SK-N-SH treated with all-trans-retinoic acid at 6 μM for 48 hours (cell line): ENCODE measurements around the gene HS3ST4.

Experiments used
- ATAC-seq: fragments of 200-7000 bp; cut with Tn5 transposase; 3 replicates; pipeline ENCODE4 v1.9.1; 2020; ENCODE audit warnings: mild to moderate bottlenecking, moderate library complexity
- GLIS3 ChIP-seq: fragments of 250-450 bp; sonication (Bioruptor Pico); IDR thresholded peaks from 2 replicates; pipeline ENCODE4 v1.5.0; 2020; ENCODE audit warnings: mild to moderate bottlenecking, moderate library complexity
- ISL1 ChIP-seq: fragments of 250-450 bp; sonication (Bioruptor Pico); IDR thresholded peaks from 2 replicates; pipeline ENCODE4 v2.1.2; 2022; ENCODE audit warnings: mild to moderate bottlenecking, moderate library complexity
- OSR1 ChIP-seq: fragments of 250-450 bp; sonication (Bioruptor Pico); IDR thresholded peaks from 2 replicates; pipeline ENCODE4 v1.8.0; 2022; ENCODE audit warnings: moderate library complexity, mild to moderate bottlenecking, inconsistent platforms
- PATZ1 ChIP-seq: fragments of 250-450 bp; sonication (Bioruptor Pico); IDR thresholded peaks from 2 replicates; pipeline ENCODE4 v1.8.0; 2020; ENCODE audit warnings: mild to moderate bottlenecking, moderate library complexity, borderline replicate concordance
- POU6F1 ChIP-seq: fragments of 250-450 bp; sonication (Bioruptor Pico); IDR thresholded peaks from 2 replicates; pipeline ENCODE4 v1.8.0; 2021; ENCODE audit warnings: low read depth, mild to moderate bottlenecking, moderate library complexity, borderline replicate concordance
- PPARA ChIP-seq: fragments of 250-450 bp; sonication (Bioruptor Pico); IDR thresholded peaks from 2 replicates; pipeline ENCODE4 v1.5.0; 2020; ENCODE audit warnings: mild to moderate bottlenecking, borderline replicate concordance
- RARB ChIP-seq: fragments of 250-450 bp; sonication (Bioruptor Pico); IDR thresholded peaks from 2 replicates; pipeline ENCODE4 v1.8.0; 2021; ENCODE audit warnings: mild to moderate bottlenecking, moderate library complexity
- SNAI2 ChIP-seq: fragments of 250-450 bp; sonication (Bioruptor Pico); IDR thresholded peaks from 2 replicates; pipeline ENCODE4 v1.5.0; 2020; ENCODE audit warnings: mild to moderate bottlenecking, moderate library complexity
- TCF4 ChIP-seq: fragments of 250-450 bp; sonication (Bioruptor Pico); IDR thresholded peaks from 2 replicates; pipeline ENCODE4 v1.8.0; 2021; ENCODE audit warnings: mild to moderate bottlenecking, moderate library complexity, borderline replicate concordance
- TOX ChIP-seq: fragments of 250-450 bp; sonication (Bioruptor Pico); IDR thresholded peaks from 2 replicates; pipeline ENCODE4 v1.8.0; 2021; ENCODE audit warnings: mild to moderate bottlenecking, moderate library complexity, borderline replicate concordance
- ZC3H10 ChIP-seq: fragments of 250-450 bp; sonication (Bioruptor Pico); IDR thresholded peaks from 2 replicates; pipeline ENCODE4 v1.5.1; 2021; ENCODE audit warnings: mild to moderate bottlenecking, moderate library complexity
- ZFP3 ChIP-seq: fragments of 250-450 bp; sonication (Bioruptor Pico); IDR thresholded peaks from 2 replicates; pipeline ENCODE4 v1.5.0; 2020; ENCODE audit warnings: mild to moderate bottlenecking, moderate library complexity
- ZFP30 ChIP-seq: fragments of 450-650 bp; formaldehyde crosslinking; IDR thresholded peaks from 2 replicates; pipeline ENCODE4 v1.5.0; 2022; ENCODE audit warnings: mild to moderate bottlenecking, moderate library complexity
- ZNF565 ChIP-seq: fragments of 450-650 bp; formaldehyde crosslinking; conservative IDR thresholded peaks from 2 replicates; pipeline ENCODE4 v1.5.0; 2020; ENCODE audit warnings: low read depth, mild to moderate bottlenecking, moderate library complexity
- ZNF70 ChIP-seq: fragments of 450-650 bp; formaldehyde crosslinking; IDR thresholded peaks from 2 replicates; pipeline ENCODE4 v1.5.0; 2020; ENCODE audit warnings: mild to moderate bottlenecking, moderate library complexity
- ZNF8 ChIP-seq: fragments of 450-650 bp; formaldehyde crosslinking; IDR thresholded peaks from 2 replicates; pipeline ENCODE4 v1.5.0; 2020; ENCODE audit warnings: mild to moderate bottlenecking, moderate library complexity
- TF ChIP-seq, protein P1 (sequence below): fragments of 250-450 bp; sonication (Bioruptor Pico); IDR thresholded peaks from 2 replicates; pipeline ENCODE4 v1.5.1; 2021; ENCODE audit warnings: mild to moderate bottlenecking, moderate library complexity
- TF ChIP-seq, protein P2 (sequence below): fragments of 250-450 bp; sonication (Bioruptor Pico); IDR thresholded peaks from 2 replicates; pipeline ENCODE4 v1.5.1; 2020; ENCODE audit warnings: low read depth, mild to moderate bottlenecking, moderate library complexity
- TF ChIP-seq, protein P3 (sequence below): fragments of 250-450 bp; sonication (Bioruptor Pico); IDR thresholded peaks from 2 replicates; pipeline ENCODE4 v1.5.0; 2020; ENCODE audit warnings: mild to moderate bottlenecking, moderate library complexity

The HS3ST4 gene

GRCh38 chr16:25978218-25978617 lies 286.5 kb downstream of the HS3ST4 start:
- no peak for ATAC-seq
- TF ChIP-seq PATZ1 (CRISPR knock-in tag), result no peak
- no peak for TF ChIP-seq ZFP30
- no peak for TF ChIP-seq ZNF565 (CRISPR knock-in tag)
- TF ChIP-seq TCF4 (CRISPR knock-in tag), result no peak
- TF ChIP-seq ZC3H10 (CRISPR knock-in tag), result no peak
- TF ChIP-seq ZNF70 (CRISPR knock-in tag), result no peak
- TF ChIP-seq RARB (CRISPR knock-in tag), result no peak
- no peak for TF ChIP-seq ISL1
- no peak for TF ChIP-seq SNAI2
- TF ChIP-seq POU6F1 (CRISPR knock-in tag), result no peak
- TF ChIP-seq, protein P1, sequence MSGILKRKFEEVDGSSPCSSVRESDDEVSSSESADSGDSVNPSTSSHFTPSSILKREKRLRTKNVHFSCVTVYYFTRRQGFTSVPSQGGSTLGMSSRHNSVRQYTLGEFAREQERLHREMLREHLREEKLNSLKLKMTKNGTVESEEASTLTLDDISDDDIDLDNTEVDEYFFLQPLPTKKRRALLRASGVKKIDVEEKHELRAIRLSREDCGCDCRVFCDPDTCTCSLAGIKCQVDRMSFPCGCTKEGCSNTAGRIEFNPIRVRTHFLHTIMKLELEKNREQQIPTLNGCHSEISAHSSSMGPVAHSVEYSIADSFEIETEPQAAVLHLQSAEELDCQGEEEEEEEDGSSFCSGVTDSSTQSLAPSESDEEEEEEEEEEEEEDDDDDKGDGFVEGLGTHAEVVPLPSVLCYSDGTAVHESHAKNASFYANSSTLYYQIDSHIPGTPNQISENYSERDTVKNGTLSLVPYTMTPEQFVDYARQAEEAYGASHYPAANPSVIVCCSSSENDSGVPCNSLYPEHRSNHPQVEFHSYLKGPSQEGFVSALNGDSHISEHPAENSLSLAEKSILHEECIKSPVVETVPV (CRISPR knock-in tag), result no peak
- TF ChIP-seq ZNF8 (CRISPR knock-in tag), result no peak
- no peak for TF ChIP-seq TOX (CRISPR knock-in tag)

GRCh38 chr16:25988084-25988483 lies 296.3 kb downstream of the HS3ST4 start:
- no peak for ATAC-seq
- no peak for TF ChIP-seq ZNF70 (CRISPR knock-in tag)

GRCh38 chr16:25988882-25989281 lies 297.1 kb downstream of the HS3ST4 start:
- TF ChIP-seq ZFP3 (no peak), ISL1 (no peak), ZNF70 (CRISPR knock-in tag) (no peak), ZNF565 (CRISPR knock-in tag) (no peak)
- TF ChIP-seq, protein P2, sequence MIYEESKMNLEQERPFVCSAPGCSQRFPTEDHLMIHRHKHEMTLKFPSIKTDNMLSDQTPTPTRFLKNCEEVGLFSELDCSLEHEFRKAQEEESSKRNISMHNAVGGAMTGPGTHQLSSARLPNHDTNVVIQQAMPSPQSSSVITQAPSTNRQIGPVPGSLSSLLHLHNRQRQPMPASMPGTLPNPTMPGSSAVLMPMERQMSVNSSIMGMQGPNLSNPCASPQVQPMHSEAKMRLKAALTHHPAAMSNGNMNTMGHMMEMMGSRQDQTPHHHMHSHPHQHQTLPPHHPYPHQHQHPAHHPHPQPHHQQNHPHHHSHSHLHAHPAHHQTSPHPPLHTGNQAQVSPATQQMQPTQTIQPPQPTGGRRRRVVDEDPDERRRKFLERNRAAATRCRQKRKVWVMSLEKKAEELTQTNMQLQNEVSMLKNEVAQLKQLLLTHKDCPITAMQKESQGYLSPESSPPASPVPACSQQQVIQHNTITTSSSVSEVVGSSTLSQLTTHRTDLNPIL, result no peak
- ATAC-seq, result no peak

GRCh38 chr16:25996052-25996451 lies 304.3 kb downstream of the HS3ST4 start:
- TF ChIP-seq TOX (CRISPR knock-in tag) (no peak), RARB (CRISPR knock-in tag) (no peak), ZNF565 (CRISPR knock-in tag) (no peak), GLIS3 (CRISPR knock-in tag) (no peak), PPARA (CRISPR knock-in tag) (no peak), TCF4 (CRISPR knock-in tag) (no peak), ZC3H10 (CRISPR knock-in tag) (no peak), ISL1 (no peak), ZFP30 (no peak), ZFP3 (no peak), OSR1 (CRISPR knock-in tag) (no peak)
- TF ChIP-seq, protein P3, sequence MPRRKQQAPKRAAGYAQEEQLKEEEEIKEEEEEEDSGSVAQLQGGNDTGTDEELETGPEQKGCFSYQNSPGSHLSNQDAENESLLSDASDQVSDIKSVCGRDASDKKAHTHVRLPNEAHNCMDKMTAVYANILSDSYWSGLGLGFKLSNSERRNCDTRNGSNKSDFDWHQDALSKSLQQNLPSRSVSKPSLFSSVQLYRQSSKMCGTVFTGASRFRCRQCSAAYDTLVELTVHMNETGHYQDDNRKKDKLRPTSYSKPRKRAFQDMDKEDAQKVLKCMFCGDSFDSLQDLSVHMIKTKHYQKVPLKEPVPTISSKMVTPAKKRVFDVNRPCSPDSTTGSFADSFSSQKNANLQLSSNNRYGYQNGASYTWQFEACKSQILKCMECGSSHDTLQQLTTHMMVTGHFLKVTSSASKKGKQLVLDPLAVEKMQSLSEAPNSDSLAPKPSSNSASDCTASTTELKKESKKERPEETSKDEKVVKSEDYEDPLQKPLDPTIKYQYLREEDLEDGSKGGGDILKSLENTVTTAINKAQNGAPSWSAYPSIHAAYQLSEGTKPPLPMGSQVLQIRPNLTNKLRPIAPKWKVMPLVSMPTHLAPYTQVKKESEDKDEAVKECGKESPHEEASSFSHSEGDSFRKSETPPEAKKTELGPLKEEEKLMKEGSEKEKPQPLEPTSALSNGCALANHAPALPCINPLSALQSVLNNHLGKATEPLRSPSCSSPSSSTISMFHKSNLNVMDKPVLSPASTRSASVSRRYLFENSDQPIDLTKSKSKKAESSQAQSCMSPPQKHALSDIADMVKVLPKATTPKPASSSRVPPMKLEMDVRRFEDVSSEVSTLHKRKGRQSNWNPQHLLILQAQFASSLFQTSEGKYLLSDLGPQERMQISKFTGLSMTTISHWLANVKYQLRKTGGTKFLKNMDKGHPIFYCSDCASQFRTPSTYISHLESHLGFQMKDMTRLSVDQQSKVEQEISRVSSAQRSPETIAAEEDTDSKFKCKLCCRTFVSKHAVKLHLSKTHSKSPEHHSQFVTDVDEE (CRISPR knock-in tag), result no peak
- TF ChIP-seq, protein P1 (CRISPR knock-in tag), result no peak

More at GRCh38 chr16:25996052-25996451, 304.3 kb downstream of the HS3ST4 start:
- no peak for ATAC-seq
